DOHH2 (cell line): ENCODE results near the gene RAB3IL1.

ENCODE experiments used
- H3F3A ChIP-seq: fragments of 200-600 bp; sonication (generic), shearing (Covaris generic); 2 replicates; pipeline ENCODE4 v1.6.0; 2016; ENCODE audit warnings: antibody characterized with exemption, mild to moderate bottlenecking; ENCODE audit not compliant: control insufficient read depth, insufficient read depth
- H3K27ac ChIP-seq: fragments of 200-600 bp; sonication (generic); 2 replicates; pipeline ENCODE4 v1.5.1; 2014; ENCODE audit warnings: low read depth, mild to moderate bottlenecking, low read length, moderate library complexity
- H3K27me3 ChIP-seq: fragments of 200-600 bp; sonication (generic); 2 replicates; pipeline ENCODE4 v1.6.1; 2014; ENCODE audit warnings: mild to moderate bottlenecking, low read length, mixed read lengths; ENCODE audit not compliant: control insufficient read depth
- H3K36me3 ChIP-seq: fragments of 200-600 bp; sonication (generic); 2 replicates; pipeline ENCODE4 v1.6.1; 2014; ENCODE audit warnings: mild to moderate bottlenecking, low read length, moderate library complexity, mixed read lengths; ENCODE audit not compliant: control insufficient read depth
- H3K4me1 ChIP-seq: fragments of 200-600 bp; sonication (generic); 2 replicates; pipeline ENCODE4 v1.6.1; 2014; ENCODE audit warnings: mild to moderate bottlenecking, low read length, mixed read lengths; ENCODE audit not compliant: control insufficient read depth
- H3K4me2 ChIP-seq: fragments of 200-600 bp; sonication (generic); 2 replicates; pipeline ENCODE4 v1.6.0; 2014; ENCODE audit warnings: mild to moderate bottlenecking, low read length, moderate library complexity
- H3K4me3 ChIP-seq: fragments of 200-600 bp; sonication (generic); 2 replicates; pipeline ENCODE4 v1.5.1; 2014; ENCODE audit warnings: mild to moderate bottlenecking, low read length, mixed read lengths
- H3K79me2 ChIP-seq: fragments of 200-600 bp; sonication (generic); 2 replicates; pipeline ENCODE4 v1.6.1; 2014; ENCODE audit warnings: mild to moderate bottlenecking, low read length, mixed read lengths; ENCODE audit not compliant: control insufficient read depth
- H3K9me2 ChIP-seq: fragments of 200-600 bp; sonication (generic); replicated peaks from 2 replicates; pipeline ENCODE4 v1.6.1; 2014; ENCODE audit warnings: mild to moderate bottlenecking, low read length, mixed read lengths; ENCODE audit not compliant: control insufficient read depth
- H3K9me3 ChIP-seq: fragments of 200-600 bp; sonication (generic); 2 replicates; pipeline ENCODE4 v1.6.1; 2014; ENCODE audit warnings: antibody characterized with exemption, low read length, mixed read lengths; ENCODE audit not compliant: control insufficient read depth, insufficient read depth
- H4K20me1 ChIP-seq: fragments of 200-600 bp; sonication (generic); 2 replicates; pipeline ENCODE4 v1.6.0; 2014; ENCODE audit warnings: low read depth, mild to moderate bottlenecking, antibody characterized with exemption, low read length, moderate library complexity; ENCODE audit not compliant: control insufficient read depth, insufficient read depth
- CTCF ChIP-seq: fragments of 200-600 bp; sonication (generic); IDR thresholded peaks from one replicate; pipeline ENCODE4 v1.5.1; 2014; ENCODE audit warnings: antibody characterized with exemption, mild to moderate bottlenecking, low read depth, low read length; ENCODE audit not compliant: poor library complexity, severe bottlenecking
- EZH2phosphoT487 ChIP-seq: fragments of 200-600 bp; sonication (generic); IDR thresholded peaks from 2 replicates; pipeline ENCODE4 v1.6.1; 2017; ENCODE audit warnings: borderline replicate concordance, mild to moderate bottlenecking, antibody characterized with exemption, low read length, moderate library complexity, mixed read lengths

Gene RAB3IL1

DNA sequence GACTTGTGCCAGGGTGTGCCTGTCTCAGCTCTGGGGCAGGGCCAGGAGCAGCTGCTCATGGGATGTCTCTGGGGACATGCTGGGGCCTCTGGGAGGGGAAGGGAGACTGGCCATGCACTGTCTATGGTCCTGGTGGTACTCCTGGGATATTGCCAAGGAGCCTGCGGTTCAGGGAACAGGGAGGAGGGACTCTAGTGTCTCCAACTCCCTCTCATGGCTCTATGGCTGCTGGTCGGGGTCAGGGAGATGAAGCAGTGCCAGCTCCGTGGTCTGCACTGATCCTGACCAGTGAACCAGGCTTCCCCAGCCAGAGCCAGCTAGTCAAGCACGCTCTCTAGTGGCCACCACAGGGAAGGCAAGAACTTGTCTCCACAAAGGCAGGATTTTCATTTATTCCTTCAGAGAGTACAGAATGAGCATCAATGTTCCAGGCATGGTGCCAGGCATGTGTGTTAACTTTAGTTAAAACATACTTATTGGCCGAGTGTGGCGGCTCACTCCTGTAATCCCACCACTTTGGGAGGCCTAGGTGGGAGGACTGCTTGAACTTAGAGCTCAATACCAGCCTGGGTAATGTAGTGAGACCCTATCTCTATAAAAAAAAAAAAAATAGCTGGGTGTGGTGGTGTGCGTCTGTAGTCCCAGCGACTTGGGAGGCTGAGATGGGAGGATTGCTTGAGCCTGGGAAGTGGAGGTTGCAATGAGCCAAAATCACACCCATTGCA is 30.3 kb upstream of the RAB3IL1 start:
- no peak for TF ChIP-seq EZH2phosphoT487
- peak; percentile 96 for TF ChIP-seq CTCF
- H3K9me3 ChIP-seq: no peaks in the 10 kb centered on the region
- H3K9me2 ChIP-seq: no peaks in the 10 kb centered on the region
- H3F3A ChIP-seq: no peaks in the 10 kb centered on the region
- H3K36me3 ChIP-seq: no peaks in the 10 kb centered on the region
- peaks cover 9% of the 10 kb centered on the region; the same call in 1 of the 2 replicates for H3K4me1 ChIP-seq
- peaks cover 2% of the 10 kb centered on the region; the same call in 1 of the 2 replicates for H3K27me3 ChIP-seq
- H3K4me2 ChIP-seq: no peak overlapping the region
- H4K20me1 ChIP-seq: no peaks in the 10 kb centered on the region
- no peak overlapping the region for H3K4me3 ChIP-seq
- no peaks in the 10 kb centered on the region for H3K79me2 ChIP-seq
- H3K27ac ChIP-seq: no peak overlapping the region

DNA sequence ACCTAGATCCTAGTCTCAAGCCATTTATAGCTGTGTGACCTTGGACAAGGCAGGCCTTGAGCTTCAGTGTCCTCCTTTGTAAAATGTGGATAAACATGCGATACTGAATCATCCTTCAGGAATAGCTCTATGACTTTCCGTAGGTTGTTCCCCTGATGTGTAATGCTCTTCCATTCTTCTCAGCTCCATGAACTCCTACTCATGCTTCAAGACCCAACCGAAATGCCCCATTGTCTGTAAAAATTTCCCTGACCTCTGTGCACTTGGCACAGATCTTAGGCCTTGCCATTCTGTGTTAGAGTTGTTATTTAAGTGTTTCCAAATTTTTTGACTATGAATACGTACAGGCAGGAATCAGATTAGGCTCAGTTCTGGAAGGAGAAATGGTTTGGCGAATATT is 29.5 kb upstream of the RAB3IL1 start:
- peaks cover 9% of the 10 kb centered on the region; the same call in 1 of the 2 replicates for H3K4me1 ChIP-seq
- H3F3A ChIP-seq: no peaks in the 10 kb centered on the region
- H3K9me3 ChIP-seq: no peaks in the 10 kb centered on the region
- H3K4me2 ChIP-seq: no peak overlapping the region
- H4K20me1 ChIP-seq: no peaks in the 10 kb centered on the region
- no peak overlapping the region for H3K27ac ChIP-seq
- no peaks in the 10 kb centered on the region for H3K9me2 ChIP-seq
- H3K27me3 ChIP-seq: peaks cover 2% of the 10 kb centered on the region; the same call in 1 of the 2 replicates
- no peak overlapping the region for H3K4me3 ChIP-seq
- TF ChIP-seq CTCF: no peak
- TF ChIP-seq EZH2phosphoT487: no peak
- H3K36me3 ChIP-seq: no peaks in the 10 kb centered on the region
- H3K79me2 ChIP-seq: no peaks in the 10 kb centered on the region

DNA sequence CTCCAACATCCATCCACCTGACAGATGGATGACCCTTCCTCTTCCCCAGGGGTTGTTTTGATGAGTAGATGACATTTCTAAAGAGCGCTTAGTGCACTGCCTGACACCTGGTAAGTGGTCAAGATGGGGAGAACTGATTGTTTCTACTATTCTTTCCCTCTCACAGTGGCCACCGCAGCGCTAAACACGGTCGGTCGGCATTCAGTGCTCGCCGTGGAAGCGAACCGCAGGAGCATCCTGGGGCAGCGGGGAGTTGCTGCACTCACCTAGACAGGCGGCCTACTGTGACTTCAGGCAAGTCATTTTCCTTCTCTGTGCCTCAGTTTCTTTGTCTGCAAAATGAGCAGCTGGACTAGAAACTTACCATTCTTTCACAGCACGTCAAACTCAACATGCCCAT is 27.8 kb upstream of the RAB3IL1 start:
- no peaks in the 10 kb centered on the region for H3K9me3 ChIP-seq
- H3K4me3 ChIP-seq: no peak overlapping the region
- H3K4me1 ChIP-seq: peaks cover 9% of the 10 kb centered on the region; the same call in 1 of the 2 replicates
- no peaks in the 10 kb centered on the region for H3K9me2 ChIP-seq
- no peaks in the 10 kb centered on the region for H4K20me1 ChIP-seq
- H3K27me3 ChIP-seq: peaks cover 2% of the 10 kb centered on the region; the same call in 1 of the 2 replicates
- H3K27ac ChIP-seq: no peak overlapping the region
- TF ChIP-seq EZH2phosphoT487 (no peak), CTCF (no peak)
- no peaks in the 10 kb centered on the region for H3F3A ChIP-seq
- no peak overlapping the region for H3K4me2 ChIP-seq
- H3K36me3 ChIP-seq: no peaks in the 10 kb centered on the region
- no peaks in the 10 kb centered on the region for H3K79me2 ChIP-seq
